WTC11 (cell line): Measurements from ENCODE around the gene SS18. TPM values are rescaled to one million over a fixed set of nuclear protein-coding genes. Genes with fewer than 3 reads are reported as not detected.

Source experiments
- ATAC-seq: fragments of 200-7000 bp; cut with Tn5 transposase; 2 replicates; pipeline ENCODE4 v1.10.0; 2021; ENCODE audit warnings: mild to moderate bottlenecking, moderate library complexity
- CTCF ChIA-PET: fragments of 300-600 bp; sonication (Branson Sonifier 250); formaldehyde crosslinking; loops from one replicate; lab custom pipeline; 2021; ENCODE audit warnings: antibody characterized with exemption; lab: Charles Lee
- POLR2A ChIA-PET: fragments of 350-600 bp; sonication (Branson Sonifier 250); formaldehyde crosslinking; loops from one replicate; lab custom pipeline; 2021; ENCODE audit warnings: antibody characterized with exemption; lab: Charles Lee
- DNase-seq: peaks from one replicate; pipeline ENCODE4 v3.0.0; 2021; ENCODE audit warnings: low spot score
- H3K27ac Mint-ChIP-seq: 2 replicates; pipeline ENCODE4 v1.8.0; 2021; ENCODE audit warnings: mixed read lengths
- H3K27me3 Mint-ChIP-seq: 2 replicates; pipeline ENCODE4 v1.8.0; 2021; ENCODE audit warnings: low read depth, mild to moderate bottlenecking, moderate library complexity, mixed read lengths
- H3K36me3 Mint-ChIP-seq: 2 replicates; pipeline ENCODE4 v1.8.0; 2021; ENCODE audit warnings: mixed read lengths
- H3K4me1 Mint-ChIP-seq: 2 replicates; pipeline ENCODE4 v1.8.0; 2022; ENCODE audit warnings: mixed read lengths
- H3K4me3 Mint-ChIP-seq: 2 replicates; pipeline ENCODE4 v1.8.0; 2021; ENCODE audit warnings: mild to moderate bottlenecking, moderate library complexity, mixed read lengths
- H3K9me3 Mint-ChIP-seq: 2 replicates; pipeline ENCODE4 v1.8.0; 2021; ENCODE audit warnings: mixed read lengths
- AR ChIP-seq: fragments of 250-450 bp; sonication (Bioruptor Pico); IDR thresholded peaks from 2 replicates; pipeline ENCODE4 v1.9.0; 2021; ENCODE audit warnings: mild to moderate bottlenecking
- ARID4B ChIP-seq: sonication (generic); formaldehyde crosslinking; IDR thresholded peaks from 2 replicates; pipeline ENCODE4 v1.8.0; 2023; ENCODE audit warnings: missing genetic modification reagents, mild to moderate bottlenecking, borderline replicate concordance
- CREM ChIP-seq: sonication (generic); formaldehyde crosslinking; IDR thresholded peaks from 2 replicates; pipeline ENCODE4 v1.8.1; 2022; ENCODE audit warnings: mild to moderate bottlenecking, missing genetic modification reagents, moderate library complexity
- ESRRA ChIP-seq: sonication (generic); formaldehyde crosslinking; IDR thresholded peaks from 2 replicates; pipeline ENCODE4 v1.8.1; 2022; ENCODE audit warnings: mild to moderate bottlenecking, missing genetic modification reagents, borderline replicate concordance
- FOXJ3 ChIP-seq: sonication (generic); formaldehyde crosslinking; IDR thresholded peaks from 2 replicates; pipeline ENCODE4 v1.9.0; 2021; ENCODE audit warnings: missing genetic modification reagents, mild to moderate bottlenecking, borderline replicate concordance
- IRF1 ChIP-seq: sonication (generic); formaldehyde crosslinking; IDR thresholded peaks from 2 replicates; pipeline ENCODE4 v1.8.0; 2023; ENCODE audit warnings: missing genetic modification reagents
- JUN ChIP-seq: sonication (generic); formaldehyde crosslinking; IDR thresholded peaks from 2 replicates; pipeline ENCODE4 v1.8.0; 2023; ENCODE audit warnings: mild to moderate bottlenecking, missing genetic modification reagents
- MLX ChIP-seq: sonication (generic); formaldehyde crosslinking; IDR thresholded peaks from 2 replicates; pipeline ENCODE4 v1.8.1; 2023; ENCODE audit warnings: mild to moderate bottlenecking, missing genetic modification reagents, moderate library complexity
- MXD4 ChIP-seq: fragments of 250-450 bp; sonication (Bioruptor Pico); IDR thresholded peaks from 2 replicates; pipeline ENCODE4 v1.8.0; 2021; ENCODE audit warnings: mild to moderate bottlenecking, moderate library complexity, borderline replicate concordance
- MYBL2 ChIP-seq: sonication (generic); formaldehyde crosslinking; IDR thresholded peaks from 2 replicates; pipeline ENCODE4 v1.8.1; 2023; ENCODE audit warnings: mild to moderate bottlenecking, moderate library complexity, missing genetic modification reagents
- NR3C1 ChIP-seq: sonication (generic); formaldehyde crosslinking; conservative IDR thresholded peaks from 2 replicates; pipeline ENCODE4 v1.8.1; 2023; ENCODE audit warnings: low read depth, mild to moderate bottlenecking, missing genetic modification reagents
- RORB ChIP-seq: fragments of 250-450 bp; sonication (Bioruptor Pico); IDR thresholded peaks from 2 replicates; pipeline ENCODE4 v1.9.0; 2021; ENCODE audit warnings: mild to moderate bottlenecking
- USF2 ChIP-seq: sonication (generic); formaldehyde crosslinking; IDR thresholded peaks from 2 replicates; pipeline ENCODE4 v1.8.1; 2023; ENCODE audit warnings: mild to moderate bottlenecking, missing genetic modification reagents, moderate library complexity
- ZBTB43 ChIP-seq: sonication (generic); formaldehyde crosslinking; IDR thresholded peaks from 2 replicates; pipeline ENCODE4 v1.8.1; 2023; ENCODE audit warnings: mild to moderate bottlenecking, missing genetic modification reagents
- ZNF281 ChIP-seq: sonication (generic); formaldehyde crosslinking; IDR thresholded peaks from 2 replicates; pipeline ENCODE4 v1.8.0; 2023; ENCODE audit warnings: mild to moderate bottlenecking, missing genetic modification reagents
- ZNF317 ChIP-seq: sonication (generic); formaldehyde crosslinking; IDR thresholded peaks from 2 replicates; pipeline ENCODE4 v1.8.1; 2023; ENCODE audit warnings: low read depth, mild to moderate bottlenecking, moderate library complexity, missing genetic modification reagents, borderline replicate concordance
- ZNF425 ChIP-seq: fragments of 250-450 bp; sonication (Bioruptor Pico); conservative IDR thresholded peaks from 2 replicates; pipeline ENCODE4 v1.9.0; 2021; ENCODE audit warnings: mild to moderate bottlenecking
- total RNA-seq: library from RNA; stranded (reverse); gene quantifications from 3 replicates; pipeline ENCODE4 v1.2.3, GENCODE V29; 2021

The SS18 gene
- total RNA-seq, 1 experiment from 2014 or later: 73.0 TPM

- TF ChIP-seq ZNF281 (CRISPR knock-in tag) (no peak), ARID4B (no peak)
Measured at GRCh38 chr18:26052505-26052904, 37.9 kb downstream of the SS18 start (continued).

GRCh38 chr18:26051843-26052242 lies 38.6 kb downstream of the SS18 start:
- no peak for ATAC-seq
- TF ChIP-seq AR (no peak), RORB (CRISPR knock-in tag) (no peak), NR3C1 (CRISPR knock-in tag) (no peak), USF2 (CRISPR knock-in tag) (no peak), ZNF425 (CRISPR knock-in tag) (no peak), MYBL2 (no peak), ESRRA (no peak), IRF1 (CRISPR knock-in tag) (no peak), FOXJ3 (CRISPR knock-in tag) (no peak), MXD4 (no peak), JUN (CRISPR knock-in tag) (no peak), ZNF317 (no peak), CREM (CRISPR knock-in tag) (no peak), ZBTB43 (CRISPR knock-in tag) (no peak), MLX (CRISPR knock-in tag) (no peak)
- TF ChIP-seq, all 79 proteins: peak for 0
- no peak overlapping the region for H3K27ac Mint-ChIP-seq
- H3K27me3 Mint-ChIP-seq: no peaks in the 10 kb centered on the region
- POLR2A ChIA-PET: no interaction called here
- no peak for DNase-seq
- no peaks in the 10 kb centered on the region for H3K4me1 Mint-ChIP-seq
- CTCF ChIA-PET: no interaction called here
- peaks cover 35% of the 10 kb centered on the region for H3K36me3 Mint-ChIP-seq
- no peak overlapping the region for H3K4me3 Mint-ChIP-seq
- H3K9me3 Mint-ChIP-seq: no peaks in the 10 kb centered on the region
